CD14-positive monocyte (primary cell): ENCODE results near the gene NOC2L. TPM values are rescaled to one million over a fixed set of nuclear protein-coding genes. Genes with fewer than 3 reads are reported as not detected.

Experiments
- DNase-seq, 3 donors: peaks; one replicate each; pipeline ENCODE4 v3.0.0-alpha.2; 2011 to 2022
- H2AFZ ChIP-seq: 2 replicates; pipeline ENCODE4 v1.6.0; 2012; ENCODE audit warnings: mild to moderate bottlenecking, low read depth, low read length, inconsistent platforms; ENCODE audit not compliant: insufficient read depth, poor library complexity, severe bottlenecking
- H3K27ac ChIP-seq, 2 donors: 1 replicate in 1 of 2; 2 replicates in 1 of 2; pipeline ENCODE4 v1.5.1; 2012 to 2013; ENCODE audit warnings: low read length in 2 of 2, control low read depth in 1 of 2, inconsistent platforms in 1 of 2, low read depth in 1 of 2, mild to moderate bottlenecking in 1 of 2
- H3K27me3 ChIP-seq, 2 donors: one replicate each; pipeline versions ENCODE4 v1.6.0 to v1.6.1; 2011 to 2013; ENCODE audit warnings: low read length in 2 of 2; ENCODE audit not compliant: control insufficient read depth in 2 of 2, insufficient read depth in 2 of 2
- H3K36me3 ChIP-seq, 2 donors: replicated peaks in 1 of 2; 1 replicate in 1 of 2; 2 replicates in 1 of 2; pipeline versions ENCODE4 v1.5.1 to v1.6.1; 2012 to 2013; ENCODE audit warnings: low read length in 2 of 2, control low read depth in 1 of 2, inconsistent platforms in 1 of 2, mild to moderate bottlenecking in 1 of 2; ENCODE audit not compliant: insufficient read depth in 2 of 2, control insufficient read depth in 1 of 2
- H3K4me1 ChIP-seq, 2 donors: 1 replicate in 1 of 2; 2 replicates in 1 of 2; pipeline versions ENCODE4 v1.5.1 to v1.6.1; 2012 to 2013; ENCODE audit warnings: low read length in 2 of 2, control low read depth in 1 of 2, inconsistent platforms in 1 of 2, mild to moderate bottlenecking in 1 of 2, moderate library complexity in 1 of 2; ENCODE audit not compliant: insufficient read depth in 2 of 2, control insufficient read depth in 1 of 2
- H3K4me2 ChIP-seq: replicated peaks from 2 replicates; pipeline ENCODE3; 2012; ENCODE audit warnings: low read length, moderate library complexity, mild to moderate bottlenecking; ENCODE audit not compliant: poor library complexity, severe bottlenecking; ENCODE audit errors: extremely low read depth
- H3K4me3 ChIP-seq, 3 experiments: fragments of 200-600 bp in 1 of 3; sonication (generic) in 1 of 3; replicated peaks in 1 of 3; 1 replicate in 2 of 3; 2 replicates in 1 of 3; pipeline ENCODE4 v1.5.1; 2011 to 2013; ENCODE audit warnings: low read length in 3 of 3, mild to moderate bottlenecking in 3 of 3, control low read depth in 2 of 3, low read depth in 2 of 3, inconsistent platforms in 1 of 3, moderate library complexity in 1 of 3
- H3K79me2 ChIP-seq: 2 replicates; pipeline ENCODE4 v1.6.0; 2012; ENCODE audit warnings: mild to moderate bottlenecking, control low read depth, inconsistent platforms, low read length, moderate library complexity; ENCODE audit not compliant: insufficient read depth
- H3K9ac ChIP-seq: 2 replicates; pipeline ENCODE4 v1.6.0; 2017; ENCODE audit warnings: low read length, mild to moderate bottlenecking; ENCODE audit not compliant: insufficient read depth, poor library complexity, severe bottlenecking
- H3K9me3 ChIP-seq, 2 donors: replicated peaks in 1 of 2; 1 replicate in 1 of 2; 2 replicates in 1 of 2; pipeline versions ENCODE4 v1.5.1 to v1.6.1; 2012 to 2013; ENCODE audit warnings: low read length in 2 of 2, control low read depth in 1 of 2; ENCODE audit not compliant: control insufficient read depth in 1 of 2, insufficient read depth in 1 of 2
- H4K20me1 ChIP-seq: 2 replicates; pipeline ENCODE4 v1.6.0; 2012; ENCODE audit warnings: mild to moderate bottlenecking, low read length, control low read depth, moderate library complexity; ENCODE audit not compliant: insufficient read depth
- H3K27ac Mint-ChIP-seq, 7 donors: one replicate each; pipeline ENCODE4 v1.8.0; 2020; ENCODE audit warnings: mild to moderate bottlenecking in 7 of 7, mixed read lengths in 7 of 7, moderate library complexity in 6 of 7, inconsistent platforms in 2 of 7
- H3K27me3 Mint-ChIP-seq, 3 donors: one replicate each; pipeline ENCODE4 v1.8.0; 2021 to 2022; ENCODE audit warnings: low read depth in 3 of 3, mild to moderate bottlenecking in 3 of 3, mixed read lengths in 3 of 3, moderate library complexity in 3 of 3, inconsistent platforms in 1 of 3
- H3K36me3 Mint-ChIP-seq, 2 donors: one replicate each; pipeline ENCODE4 v1.8.0; 2020; ENCODE audit warnings: mixed read lengths in 2 of 2, inconsistent platforms in 1 of 2, mild to moderate bottlenecking in 1 of 2
- H3K4me1 Mint-ChIP-seq: one replicate; pipeline ENCODE4 v1.8.0; 2020; ENCODE audit warnings: mild to moderate bottlenecking, mixed read lengths
- H3K4me3 Mint-ChIP-seq, 2 donors: one replicate each; pipeline ENCODE4 v1.8.0; 2020; ENCODE audit warnings: mild to moderate bottlenecking in 2 of 2, mixed read lengths in 2 of 2, moderate library complexity in 1 of 2
- H3K9me3 Mint-ChIP-seq, 7 donors: one replicate each; pipeline ENCODE4 v1.8.0; 2020 to 2022; ENCODE audit warnings: mixed read lengths in 7 of 7, mild to moderate bottlenecking in 6 of 7, moderate library complexity in 6 of 7, inconsistent platforms in 2 of 7
- CTCF ChIP-seq: fragments of 200-600 bp; IDR thresholded peaks from one replicate; pipeline ENCODE4 v1.8.0; 2022; ENCODE audit warnings: antibody characterized with exemption, mild to moderate bottlenecking
- WGBS: methylation state at CpG from one replicate; pipeline ENCODE4 v1.1.5; 2013; ENCODE audit warnings: missing lambda C conversion rate; ENCODE audit not compliant: insufficient coverage; 5-methylcytosine and 5-hydroxymethylcytosine counted together
- intact Hi-C, 2 donors: fragments of 100-400 bp; cut with micrococcal nuclease; formaldehyde crosslinking; loops; one replicate each; pipeline versions ENCODE4 v1.15.0 to v1.15.1; 2023
- polyA plus RNA-seq, 3 donors: library from polyadenylated mRNA; depleted of rRNA in 1 of 3; unstranded in 2 of 3; stranded (reverse) in 1 of 3; fragments of 300-500 nt in 2 of 3; fragments of >200 nt in 1 of 3; fragmentation: Illumina TruSeq in 2 of 3; gene quantifications; 1 replicate in 2 of 3; 2 replicates in 1 of 3; pipeline ENCODE4 v1.2.3, GENCODE V29; 2012 to 2021

Gene NOC2L
- polyA plus RNA-seq, 3 donors, result 34.5 to 47.9 (median 35.8) TPM

- H3K27ac ChIP-seq, result no peak overlapping the region
These were observed 40.2 kb downstream of the NOC2L start for GRCh38 chr1:918843-919242.

GRCh38 chr1:918353-918752 is 40.7 kb downstream of the NOC2L start:
- intact Hi-C loops, result no loop called here
- Mint-ChIP-seq H3K4me1 (peaks cover 13% of the 10 kb centered on the region), H3K9me3 (peaks cover 0 to 6% (median 3%) of the 10 kb centered on the region in 7 donors), H3K36me3 (peaks cover 0 to 4% of the 10 kb centered on the region in 2 donors), H3K27me3 (peaks cover 50 to 80% (median 52%) of the 10 kb centered on the region in 3 donors), H3K27ac (no peak overlapping the region), H3K4me3 (no peak overlapping the region)
- Histone ChIP-seq H3K9me3 (peaks cover 0 to 11% of the 10 kb centered on the region in 2 donors), H3K36me3 (no peaks in the 10 kb centered on the region), H3K4me3 (no peak overlapping the region), H2AFZ (no peak overlapping the region), H3K79me2 (no peaks in the 10 kb centered on the region), H3K4me2 (no peak overlapping the region), H3K27ac (no peak overlapping the region), H3K4me1 (peaks cover 10 to 16% of the 10 kb centered on the region in 2 donors), H3K9ac (no peak overlapping the region), H4K20me1 (no peaks in the 10 kb centered on the region), H3K27me3 (peaks cover 3 to 40% of the 10 kb centered on the region in 2 donors)
- DNase-seq, result no peak
- TF ChIP-seq CTCF, result no peak
- 96% methylated on average over 15 of the region's 15 CpGs for WGBS

More at GRCh38 chr1:918843-919242, 40.2 kb downstream of the NOC2L start:
- Mint-ChIP-seq H3K9me3 (peaks cover 0 to 8% (median 4%) of the 10 kb centered on the region in 7 donors), H3K36me3 (peaks cover 0 to 4% of the 10 kb centered on the region in 2 donors), H3K4me3 (no peak overlapping the region), H3K27me3 (peaks cover 52 to 83% (median 54%) of the 10 kb centered on the region in 3 donors), H3K27ac (no peak overlapping the region), H3K4me1 (peaks cover 15% of the 10 kb centered on the region)
- intact Hi-C loops, result no loop called here
- no peaks in the 10 kb centered on the region for H3K79me2 ChIP-seq
- no peak for TF ChIP-seq CTCF
- H3K9me3 ChIP-seq, result peaks cover 0 to 12% of the 10 kb centered on the region in 2 donors
- no peak overlapping the region for H3K9ac ChIP-seq
- no peak overlapping the region for H3K4me2 ChIP-seq
- H3K4me1 ChIP-seq, result peaks cover 12 to 21% of the 10 kb centered on the region in 2 donors
- H4K20me1 ChIP-seq, result no peaks in the 10 kb centered on the region
- WGBS, result 87% methylated on average over 4 of the region's 6 CpGs
- H3K36me3 ChIP-seq, result no peaks in the 10 kb centered on the region
- H3K27me3 ChIP-seq, result peaks cover 5 to 43% of the 10 kb centered on the region in 2 donors
- no peak overlapping the region for H3K4me3 ChIP-seq
- no peak for DNase-seq
- no peak overlapping the region for H2AFZ ChIP-seq
